GM10248 (cell line): ENCODE data around the gene SLC16A2.
A peak's percentile ranks its signal among the peaks of the same experiment; 100 is the strongest.

Experiments used
- CTCF ChIA-PET: fragments of 300-600 bp; sonication (Branson Sonifier 250); formaldehyde crosslinking; extraction: SDS; loops from one replicate; lab custom pipeline; 2021; ENCODE audit warnings: antibody characterized with exemption; lab: Yijun Ruan, JAX
- POLR2A ChIA-PET: fragments of 350-650 bp; sonication (Branson Sonifier 250); formaldehyde crosslinking; extraction: SDS; loops from one replicate; lab custom pipeline; 2020; ENCODE audit warnings: antibody characterized with exemption; lab: Yijun Ruan, JAX
- DNase-seq: peaks from one replicate; pipeline ENCODE4 v3.0.0; 2012; ENCODE audit errors: extremely low spot score
- CTCF ChIP-seq: IDR thresholded peaks from 2 replicates; pipeline ENCODE4 v1.5.1; 2012; ENCODE audit warnings: mild to moderate bottlenecking, low read depth; ENCODE audit errors: extremely low read depth, missing control alignments, control extremely low read depth

SLC16A2 gene

GRCh38 chrX:74422576-74423288 lies 1.4 kb downstream of the SLC16A2 start:
- TF ChIP-seq CTCF: no peak
- POLR2A ChIA-PET: no interaction called here
- peak; percentile 18 for DNase-seq
- CTCF ChIA-PET: no interaction called here

GRCh38 chrX:74423289-74423998 lies 2.2 kb downstream of the SLC16A2 start:
- ChIA-PET POLR2A (no interaction called here), CTCF (no interaction called here)
- no peak for DNase-seq
- TF ChIP-seq CTCF: no peak

- DNase-seq: no peak
- ChIA-PET CTCF (no interaction called here), POLR2A (no interaction called here)
- TF ChIP-seq CTCF: no peak
Observed at GRCh38 chrX:74426071-74426470, 4.8 kb downstream of the SLC16A2 start.

GRCh38 chrX:74426615-74427014 lies 5.3 kb downstream of the SLC16A2 start:
- TF ChIP-seq CTCF: no peak
- no peak for DNase-seq
- ChIA-PET CTCF (no interaction called here), POLR2A (no interaction called here)

GRCh38 chrX:74431797-74432196 lies 10.5 kb downstream of the SLC16A2 start:
- DNase-seq: no peak
- ChIA-PET CTCF (no interaction called here), POLR2A (no interaction called here)
- TF ChIP-seq CTCF: no peak

GRCh38 chrX:74434336-74434735 lies 13.0 kb downstream of the SLC16A2 start:
- TF ChIP-seq CTCF: no peak
- ChIA-PET CTCF (no interaction called here), POLR2A (no interaction called here)
- DNase-seq: no peak
